IMR-90 (cell line): Measurements from ENCODE around the gene TRPM6. TPM values are rescaled to one million over a fixed set of nuclear protein-coding genes. Genes with fewer than 3 reads are reported as not detected.

Source experiments
- ATAC-seq: fragments of 200-7000 bp; cut with Tn5 transposase; 2 replicates; pipeline ENCODE4 v1.9.1; 2020; ENCODE audit warnings: low read depth, mild to moderate bottlenecking, moderate library complexity
- BruUV-seq: library from RNA; stranded (reverse); fragments of 400-500 nt; replicated peaks from 2 replicates; lab custom pipeline; 2021; lab: Mats Ljungman, UMichigan
- CTCF ChIA-PET: fragments of 300-600 bp; formaldehyde crosslinking; extraction: SDS; loops from one replicate; lab custom pipeline; 2021; ENCODE audit warnings: antibody characterized with exemption; lab: Yijun Ruan, JAX
- POLR2A ChIA-PET: fragments of 300-600 bp; sonication (Branson Sonifier 250); formaldehyde crosslinking; loops from one replicate; lab custom pipeline; 2022; ENCODE audit warnings: antibody characterized with exemption; ENCODE audit not compliant: unreplicated experiment; lab: Charles Lee
- DNase-seq: peaks from one replicate; pipeline ENCODE4 v3.0.0; 2013
- H2AFZ ChIP-seq: replicated peaks from 2 replicates; pipeline ENCODE3; 2013; ENCODE audit warnings: low read length, mild to moderate bottlenecking; ENCODE audit not compliant: poor library complexity
- H2AK5ac ChIP-seq: 2 replicates; pipeline ENCODE4 v1.6.1; 2013; ENCODE audit warnings: low read depth, low read length, inconsistent platforms
- H2AK9ac ChIP-seq: replicated peaks from 2 replicates; pipeline ENCODE3; 2013; ENCODE audit warnings: mild to moderate bottlenecking, low read depth, low read length, moderate library complexity; ENCODE audit not compliant: poor library complexity
- H2BK120ac ChIP-seq: 2 replicates; pipeline ENCODE4 v1.6.1; 2013; ENCODE audit warnings: low read depth, low read length, inconsistent platforms
- H2BK15ac ChIP-seq: 3 replicates; pipeline ENCODE4 v1.6.1; 2013; ENCODE audit warnings: low read depth, low read length, inconsistent platforms
- H2BK20ac ChIP-seq: 2 replicates; pipeline ENCODE4 v1.6.1; 2013; ENCODE audit warnings: low read depth, mild to moderate bottlenecking, inconsistent platforms, low read length, moderate library complexity
- H2BK5ac ChIP-seq: 2 replicates; pipeline ENCODE4 v1.6.1; 2013; ENCODE audit warnings: mild to moderate bottlenecking, low read depth, low read length, inconsistent platforms; ENCODE audit not compliant: poor library complexity, severe bottlenecking
- H3K14ac ChIP-seq: replicated peaks from 2 replicates; pipeline ENCODE4 v1.6.1; 2013; ENCODE audit warnings: low read depth, low read length, inconsistent platforms
- H3K18ac ChIP-seq: 2 replicates; pipeline ENCODE4 v1.6.1; 2013; ENCODE audit warnings: low read depth, low read length, control low read depth
- H3K23ac ChIP-seq: 2 replicates; pipeline ENCODE4 v1.6.1; 2013; ENCODE audit warnings: low read depth, low read length, inconsistent platforms
- H3K27ac ChIP-seq: 2 replicates; pipeline ENCODE4 v1.5.1; 2013; ENCODE audit warnings: mild to moderate bottlenecking, control low read depth, low read length; ENCODE audit not compliant: insufficient read depth
- H3K27me3 ChIP-seq: 2 replicates; pipeline ENCODE4 v1.6.1; 2013; ENCODE audit warnings: low read length; ENCODE audit not compliant: control insufficient read depth, insufficient read depth
- H3K36me3 ChIP-seq: 2 replicates; pipeline ENCODE4 v1.6.1; 2013; ENCODE audit warnings: low read length, mixed read lengths; ENCODE audit not compliant: control insufficient read depth, insufficient read depth
- H3K4ac ChIP-seq: 2 replicates; pipeline ENCODE4 v1.6.1; 2013; ENCODE audit warnings: low read depth, low read length, inconsistent platforms
- H3K4me1 ChIP-seq: 2 replicates; pipeline ENCODE4 v1.6.1; 2013; ENCODE audit warnings: low read length, mixed read lengths; ENCODE audit not compliant: control insufficient read depth, insufficient read depth
- H3K4me2 ChIP-seq: 2 replicates; pipeline ENCODE4 v1.6.1; 2013; ENCODE audit warnings: low read depth, mild to moderate bottlenecking, control low read depth, low read length, moderate library complexity
- H3K4me3 ChIP-seq: 2 replicates; pipeline ENCODE4 v1.5.1; 2013; ENCODE audit warnings: low read depth, mild to moderate bottlenecking, control low read depth, low read length, moderate library complexity; ENCODE audit not compliant: insufficient read depth
- H3K56ac ChIP-seq: 2 replicates; pipeline ENCODE4 v1.6.1; 2013; ENCODE audit warnings: low read length, inconsistent platforms; ENCODE audit not compliant: insufficient read depth; ENCODE audit errors: extremely low read depth
- H3K79me1 ChIP-seq, 2 experiments: 2 replicates each; pipeline ENCODE4 v1.6.1; 2013; ENCODE audit warnings: low read length in 2 of 2, inconsistent platforms in 1 of 2, low read depth in 1 of 2
- H3K9ac ChIP-seq: 2 replicates; pipeline ENCODE4 v1.6.1; 2013; ENCODE audit warnings: low read depth, low read length, control low read depth
- H3K9me1 ChIP-seq: 2 replicates; pipeline ENCODE4 v1.6.1; 2013; ENCODE audit warnings: low read length, inconsistent platforms; ENCODE audit not compliant: insufficient read depth
- H3K9me3 ChIP-seq: 2 replicates; pipeline ENCODE4 v1.6.1; 2013; ENCODE audit warnings: low read length; ENCODE audit not compliant: control insufficient read depth, insufficient read depth
- H4K20me1 ChIP-seq: 2 replicates; pipeline ENCODE4 v1.6.1; 2013; ENCODE audit warnings: low read length, inconsistent platforms; ENCODE audit not compliant: insufficient read depth
- H4K5ac ChIP-seq: 2 replicates; pipeline ENCODE4 v1.6.1; 2013; ENCODE audit warnings: mild to moderate bottlenecking, low read depth, low read length, control low read depth
- H4K8ac ChIP-seq, 2 experiments: 2 replicates each; pipeline ENCODE4 v1.6.1; 2013; ENCODE audit warnings: low read depth in 2 of 2, low read length in 2 of 2, control low read depth in 1 of 2, inconsistent platforms in 1 of 2
- H4K91ac ChIP-seq: 2 replicates; pipeline ENCODE4 v1.6.1; 2013; ENCODE audit warnings: low read depth, low read length, inconsistent platforms; ENCODE audit not compliant: insufficient read depth
- BHLHE40 ChIP-seq: fragments of 150-350 bp; IDR thresholded peaks from 2 replicates; pipeline ENCODE4 v1.6.1; 2016; ENCODE audit warnings: mild to moderate bottlenecking, low read depth, low read length
- CEBPB ChIP-seq: IDR thresholded peaks from 2 replicates; pipeline ENCODE4 v1.6.1; 2012; ENCODE audit warnings: low read depth, low read length, improper control_type of control experiment
- CHD1 ChIP-seq: IDR thresholded peaks from 2 replicates; pipeline ENCODE4 v1.6.1; 2012; ENCODE audit warnings: low read depth, low read length, improper control_type of control experiment
- CTCF ChIP-seq: conservative IDR thresholded peaks from 2 replicates; pipeline ENCODE4 v1.5.1; 2012; ENCODE audit warnings: mild to moderate bottlenecking, low read depth, low read length, improper control_type of control experiment
- FOS ChIP-seq: fragments of 150-350 bp; IDR thresholded peaks from 2 replicates; pipeline ENCODE4 v1.6.1; 2016; ENCODE audit warnings: low read depth, low read length
- MAZ ChIP-seq: IDR thresholded peaks from 2 replicates; pipeline ENCODE4 v1.6.1; 2012; ENCODE audit warnings: low read depth, mild to moderate bottlenecking, low read length, improper control_type of control experiment, moderate library complexity, borderline replicate concordance
- MXI1 ChIP-seq: IDR thresholded peaks from 2 replicates; pipeline ENCODE4 v1.6.1; 2012; ENCODE audit warnings: low read depth, mild to moderate bottlenecking, low read length, moderate library complexity, borderline replicate concordance
- NFE2L2 ChIP-seq: fragments of 150-350 bp; IDR thresholded peaks from 2 replicates; pipeline ENCODE4 v1.6.1; 2016; ENCODE audit warnings: low read depth, mild to moderate bottlenecking, low read length
- POLR2A ChIP-seq: IDR thresholded peaks from 2 replicates; pipeline ENCODE4 v1.6.1; 2012; ENCODE audit warnings: mild to moderate bottlenecking, low read depth, low read length
- RAD21 ChIP-seq: IDR thresholded peaks from 2 replicates; pipeline ENCODE4 v1.6.1; 2012; ENCODE audit warnings: low read length, improper control_type of control experiment
- SMC3 ChIP-seq: fragments of 150-350 bp; IDR thresholded peaks from 2 replicates; pipeline ENCODE4 v1.6.1; 2016; ENCODE audit warnings: low read depth, mild to moderate bottlenecking, antibody characterized with exemption, low read length, moderate library complexity
- dilution Hi-C: fragments of 300-500 bp; cut with HindIII; formaldehyde crosslinking; loops from one replicate; pipeline ENCODE4 v1.14.3; 2018; ENCODE audit warnings: low sequenced_read_pairs; ENCODE audit not compliant: unreplicated experiment
- in situ Hi-C: fragments of 300-500 bp; cut with MboI; formaldehyde crosslinking; loops from 3 replicates; pipeline ENCODE4 v1.14.3; 2019; ENCODE audit warnings: low sequenced_read_pairs, inconsistent platforms, mixed read lengths
- intact Hi-C: fragments of 100-400 bp; cut with micrococcal nuclease; formaldehyde crosslinking; loops from 2 replicates; pipeline ENCODE4 v1.10.0; 2022
- polyA plus RNA-seq, 3 experiments: library from polyadenylated mRNA; depleted of rRNA; stranded (reverse); fragments of >200 nt; gene quantifications; 2 replicates each; pipeline ENCODE4 v1.2.3, GENCODE V29; 2012; ENCODE audit warnings: low replicate concordance in 1 of 3
- total RNA-seq: library from RNA; depleted of rRNA; stranded (reverse); fragments of >200 nt; gene quantifications from 2 replicates; pipeline ENCODE4 v1.2.3, GENCODE V29; 2012
- TF ChIP-seq, protein P1 (sequence below): fragments of 150-350 bp; IDR thresholded peaks from 2 replicates; pipeline ENCODE4 v1.6.1; 2017; ENCODE audit warnings: mild to moderate bottlenecking, antibody characterized with exemption, low read length, low read depth

TRPM6 gene
- total and polyA plus RNA-seq, 2 of the 4 experiments (the other 2 are of a cell fraction), result under 0.01 to 0.02 TPM

DNA sequence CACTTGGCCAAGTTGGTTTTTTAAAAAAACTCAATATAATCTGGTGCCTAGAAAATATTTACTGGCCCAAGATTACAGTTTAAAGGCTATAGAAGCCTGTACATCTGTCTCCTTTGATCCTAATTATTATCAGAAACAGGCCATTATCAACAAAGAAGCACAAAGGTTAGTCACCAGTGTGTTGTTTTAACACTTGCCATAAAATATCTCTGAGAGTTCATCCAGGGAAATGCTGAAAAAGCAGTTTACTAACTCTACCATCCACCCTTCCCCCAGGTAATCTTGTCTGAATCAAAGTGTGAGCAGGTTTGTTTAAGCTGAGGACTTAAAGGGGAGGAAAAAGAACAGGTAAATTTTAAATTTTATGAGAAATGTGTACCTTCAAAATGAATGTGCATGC is 13.3 kb upstream of the TRPM6 start:
- H3K23ac ChIP-seq, result no peak overlapping the region
- H3K79me1 ChIP-seq, result no peaks in the 10 kb centered on the region
- intact Hi-C loops (no loop called here), in situ Hi-C loops (no loop called here), dilution Hi-C loops (no loop called here)
- no peak overlapping the region for H3K56ac ChIP-seq
- no peak overlapping the region for H3K9ac ChIP-seq
- H3K27ac ChIP-seq, result no peak overlapping the region
- no peaks in the 10 kb centered on the region for H3K9me3 ChIP-seq
- no peak overlapping the region for H2AFZ ChIP-seq
- H3K4ac ChIP-seq, result no peak overlapping the region
- no peak overlapping the region for H3K18ac ChIP-seq
- H2BK5ac ChIP-seq, result no peak overlapping the region
- no peak for TF ChIP-seq MAZ
- TF ChIP-seq BHLHE40, result no peak
- TF ChIP-seq RAD21, result no peak
- no peak for TF ChIP-seq MXI1
- TF ChIP-seq CEBPB, result no peak
- TF ChIP-seq FOS, result no peak
- no peak for TF ChIP-seq NFE2L2
- TF ChIP-seq CHD1, result no peak
- no peak for TF ChIP-seq SMC3
- no peak for TF ChIP-seq POLR2A
- TF ChIP-seq, protein P1, sequence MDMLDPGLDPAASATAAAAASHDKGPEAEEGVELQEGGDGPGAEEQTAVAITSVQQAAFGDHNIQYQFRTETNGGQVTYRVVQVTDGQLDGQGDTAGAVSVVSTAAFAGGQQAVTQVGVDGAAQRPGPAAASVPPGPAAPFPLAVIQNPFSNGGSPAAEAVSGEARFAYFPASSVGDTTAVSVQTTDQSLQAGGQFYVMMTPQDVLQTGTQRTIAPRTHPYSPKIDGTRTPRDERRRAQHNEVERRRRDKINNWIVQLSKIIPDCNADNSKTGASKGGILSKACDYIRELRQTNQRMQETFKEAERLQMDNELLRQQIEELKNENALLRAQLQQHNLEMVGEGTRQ, result no peak
- no peak for TF ChIP-seq CTCF
- no peak overlapping the region for H2BK15ac ChIP-seq
- no peak overlapping the region for H4K5ac ChIP-seq
- H2AK5ac ChIP-seq, result no peak overlapping the region
- H4K91ac ChIP-seq, result no peak overlapping the region
- no peak overlapping the region for H2BK120ac ChIP-seq
- H2AK9ac ChIP-seq, result no peak overlapping the region
- H4K8ac ChIP-seq, result no peak overlapping the region
- BruUV-seq, result no TSS peak
- ChIA-PET CTCF (no interaction called here), POLR2A (no interaction called here)
- H3K4me2 ChIP-seq, result no peak overlapping the region
- no peak overlapping the region for H3K4me3 ChIP-seq
- no peak for ATAC-seq
- no peaks in the 10 kb centered on the region for H4K20me1 ChIP-seq
- no peak overlapping the region for H2BK20ac ChIP-seq
- H3K9me1 ChIP-seq, result no peaks in the 10 kb centered on the region
- no peaks in the 10 kb centered on the region for H3K4me1 ChIP-seq
- H3K27me3 ChIP-seq, result no peaks in the 10 kb centered on the region
- H3K36me3 ChIP-seq, result no peaks in the 10 kb centered on the region
- no peak overlapping the region for H3K14ac ChIP-seq
- no peak for DNase-seq
